HG03354 (cell line): ENCODE measurements around the gene RIT1.
A peak's percentile ranks its signal among the peaks of the same experiment; 100 is the strongest.

Experiments
- ATAC-seq: cut with Tn5 transposase; IDR thresholded peaks from one replicate; pipeline ENCODE4 v1.9.1; 2021; ENCODE audit warnings: mild to moderate bottlenecking; ENCODE audit not compliant: unreplicated experiment, poor library complexity, severe bottlenecking

The RIT1 gene, protein sequence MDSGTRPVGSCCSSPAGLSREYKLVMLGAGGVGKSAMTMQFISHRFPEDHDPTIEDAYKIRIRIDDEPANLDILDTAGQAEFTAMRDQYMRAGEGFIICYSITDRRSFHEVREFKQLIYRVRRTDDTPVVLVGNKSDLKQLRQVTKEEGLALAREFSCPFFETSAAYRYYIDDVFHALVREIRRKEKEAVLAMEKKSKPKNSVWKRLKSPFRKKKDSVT

DNA sequence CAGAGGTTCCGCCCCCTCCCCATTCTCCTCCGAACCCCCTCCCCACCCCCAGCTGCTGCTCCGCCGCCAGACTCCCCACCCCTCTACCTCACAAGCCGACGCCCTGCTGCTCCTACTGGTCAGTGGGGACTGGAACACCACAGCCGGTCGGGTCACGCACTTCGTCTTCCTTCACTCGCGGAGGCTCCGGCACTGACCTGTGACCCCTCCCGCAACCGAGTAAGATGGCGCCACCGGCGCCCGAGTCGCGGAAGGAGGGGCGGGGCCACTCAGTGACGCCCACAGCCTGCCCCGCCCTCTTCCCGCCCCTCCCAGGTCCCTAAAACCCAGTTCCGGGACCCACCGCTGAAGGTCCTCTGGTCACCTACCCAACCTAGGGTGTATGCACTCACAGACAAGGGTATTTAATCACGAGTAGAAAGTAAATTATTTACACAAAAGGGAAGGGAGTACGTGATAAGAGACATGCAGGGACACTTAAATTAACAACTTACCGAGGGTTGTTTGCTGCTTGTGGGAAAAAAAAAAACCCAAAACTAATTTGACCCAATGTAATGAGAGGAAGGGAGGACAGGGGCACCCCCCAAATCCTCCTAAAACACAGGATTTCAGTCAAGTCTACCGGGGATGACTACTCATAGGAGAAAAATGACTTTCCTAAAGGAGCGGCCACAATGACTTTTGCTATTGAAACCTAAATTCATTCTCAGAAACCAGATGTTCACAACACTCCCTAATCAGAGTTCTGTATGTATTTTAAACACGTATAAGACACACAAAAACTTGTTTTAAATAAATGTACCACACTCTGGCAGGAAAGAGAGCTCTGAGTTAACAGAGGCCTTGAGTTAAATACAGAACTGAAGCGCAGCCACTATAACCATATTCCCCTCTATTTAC lies at the start of gene RIT1:
Gene RIT1 (minus strand): TSS at position 194 of the 900 bp plus-strand sequence. CDS start 588 bp downstream, outside the sequence.
- ATAC-seq, result peak; percentile 80

DNA sequence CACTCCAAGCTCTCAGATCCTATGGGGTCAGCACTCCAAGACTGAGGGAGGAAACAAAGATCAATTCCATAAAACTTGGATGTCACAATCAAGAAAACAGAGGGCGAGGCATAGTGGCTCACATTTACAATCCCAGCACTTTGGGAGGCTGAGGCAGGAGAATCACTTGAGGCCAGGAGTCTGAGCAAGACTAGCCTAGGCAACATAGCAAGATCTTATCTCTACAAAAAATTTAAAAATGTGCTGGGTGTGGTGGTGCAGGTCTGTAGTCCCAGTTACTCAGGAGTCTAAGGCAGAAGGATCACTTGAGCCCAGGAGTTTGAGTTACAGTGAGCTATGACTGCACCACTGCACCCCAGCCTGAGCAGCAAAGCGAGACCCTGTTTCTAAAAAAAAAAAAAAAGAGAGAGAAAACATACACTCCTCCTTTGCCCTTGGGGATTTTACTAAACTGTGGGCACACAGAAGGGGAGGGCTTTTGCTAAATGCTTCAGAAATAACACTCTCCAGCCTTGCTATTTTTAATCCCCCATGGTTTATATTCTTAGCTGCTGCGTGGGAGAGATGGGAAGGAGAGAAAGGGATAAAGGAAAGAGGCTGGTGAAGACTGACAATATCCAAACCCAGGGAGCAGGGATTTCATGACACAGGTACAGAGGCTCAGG lies 49.1 kb upstream of the RIT1 start:
- ATAC-seq, result no peak

DNA sequence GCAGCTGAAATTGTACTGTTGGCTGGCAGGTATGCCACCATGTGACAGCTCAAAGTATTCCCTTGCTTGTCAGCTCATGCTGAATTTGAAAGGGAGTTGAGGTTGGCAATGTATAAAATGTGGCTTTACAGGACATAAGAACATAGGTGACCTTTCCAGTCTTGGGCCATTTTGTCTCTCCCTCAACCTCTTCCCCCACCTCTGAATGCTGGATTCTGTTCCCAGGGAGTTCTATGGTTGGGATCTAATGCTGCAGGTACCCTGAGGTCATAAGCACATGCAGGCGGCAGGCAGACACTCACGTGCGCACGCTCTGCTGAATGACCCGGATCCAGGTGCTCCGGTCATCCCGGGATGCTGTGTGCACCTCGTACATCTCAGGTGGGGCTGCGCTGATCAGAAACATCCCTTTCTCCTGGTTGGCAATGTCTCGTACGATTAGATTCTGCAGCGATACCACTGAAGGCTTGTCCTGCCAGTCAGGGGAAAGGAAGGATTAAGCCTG lies 46.3 kb upstream of the RIT1 start:
- ATAC-seq, result no peak

DNA sequence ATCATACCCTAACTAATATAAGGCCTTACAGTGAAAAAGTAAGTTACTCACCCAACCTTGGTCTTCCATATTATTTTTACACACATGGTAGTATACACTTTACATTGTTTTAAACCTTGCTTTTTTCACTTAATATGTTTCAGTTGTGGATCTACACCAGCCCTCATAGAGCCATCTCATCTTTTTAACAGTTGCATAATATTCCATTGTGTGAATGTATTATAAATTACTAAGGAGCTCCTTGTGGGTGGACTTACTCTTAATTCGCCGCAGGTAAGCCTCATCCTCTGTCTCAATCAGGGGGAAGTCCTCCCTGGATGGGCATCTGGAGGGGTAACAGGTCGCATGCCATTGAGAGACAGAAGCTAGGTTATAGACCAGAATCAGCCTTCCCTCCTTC lies 43.5 kb upstream of the RIT1 start:
- no peak for ATAC-seq

DNA sequence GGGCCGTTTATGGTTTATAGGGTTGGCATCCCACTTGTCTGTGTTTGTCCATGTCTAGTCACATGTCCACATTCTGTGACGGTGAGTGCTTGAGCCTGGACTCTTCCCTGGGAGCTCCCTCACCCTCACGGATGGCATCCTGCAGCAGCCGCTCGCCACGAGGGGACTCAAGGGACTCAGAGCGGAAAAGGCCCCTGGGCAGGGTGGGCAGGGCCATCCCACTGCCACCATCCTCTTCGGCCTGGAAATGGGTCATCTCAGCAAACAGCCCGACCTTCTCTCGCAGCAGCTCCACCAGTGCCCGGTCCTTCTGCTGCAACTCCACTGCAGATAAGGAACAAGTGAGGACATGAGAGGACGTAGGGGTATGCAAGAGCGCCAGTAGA lies 41.3 kb upstream of the RIT1 start:
- ATAC-seq, result no peak

DNA sequence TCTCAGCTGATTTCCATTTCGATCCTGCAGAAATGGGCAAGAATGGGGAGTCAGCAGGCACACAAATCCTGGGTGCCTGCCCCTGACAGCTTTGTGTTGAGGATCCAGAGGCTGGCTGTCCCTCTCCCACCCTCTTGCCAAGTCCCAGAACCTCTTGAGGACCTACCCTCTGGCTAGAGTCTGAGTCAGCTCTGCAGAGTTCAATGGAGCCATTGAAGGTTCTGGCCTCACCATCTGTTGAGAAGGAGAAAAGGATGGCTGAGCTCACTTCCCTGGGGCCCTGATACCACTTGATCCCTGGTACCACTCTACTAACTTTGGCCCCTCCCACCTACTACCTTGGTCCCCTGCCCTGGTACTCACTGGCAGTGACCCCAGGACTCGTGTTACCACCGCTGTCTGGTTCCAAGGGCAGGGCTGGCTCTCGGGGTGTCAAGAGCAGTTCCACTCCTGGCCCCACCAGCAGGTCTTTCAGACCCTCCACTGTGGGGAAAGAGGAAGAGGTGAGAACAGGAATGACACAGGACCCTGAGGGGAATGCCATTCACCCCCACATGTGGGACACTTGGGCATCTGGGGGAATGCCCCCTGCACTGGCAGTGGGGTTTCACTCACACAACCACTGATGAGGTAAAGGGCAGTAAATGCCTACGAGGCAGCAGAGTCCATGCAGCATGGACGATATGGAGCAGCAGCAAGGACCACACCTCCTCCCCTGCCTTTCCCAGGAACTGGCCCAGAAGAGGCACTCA lies 40.8 kb upstream of the RIT1 start:
- ATAC-seq, result no peak

DNA sequence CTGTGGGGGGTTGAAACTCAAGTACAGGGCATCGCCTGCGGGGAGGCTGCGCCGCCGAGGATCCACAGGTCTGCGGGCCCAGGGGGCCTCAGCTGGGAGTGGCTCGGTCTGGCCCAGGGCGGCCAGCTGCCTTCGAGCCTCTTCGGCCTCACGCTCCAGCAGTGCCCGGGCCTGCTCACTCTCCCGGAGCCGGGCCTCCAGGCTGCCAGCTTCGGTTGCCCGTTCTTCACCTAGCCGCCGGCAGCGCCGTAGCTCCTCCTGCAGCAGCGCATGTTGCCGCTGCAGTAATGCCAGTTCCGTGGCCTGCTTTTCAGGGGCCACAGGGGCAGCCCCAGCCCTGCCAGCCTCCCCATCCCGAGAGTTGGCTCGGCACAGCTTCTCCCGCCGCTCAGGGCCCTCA lies 39.7 kb upstream of the RIT1 start:
- ATAC-seq, result no peak

DNA sequence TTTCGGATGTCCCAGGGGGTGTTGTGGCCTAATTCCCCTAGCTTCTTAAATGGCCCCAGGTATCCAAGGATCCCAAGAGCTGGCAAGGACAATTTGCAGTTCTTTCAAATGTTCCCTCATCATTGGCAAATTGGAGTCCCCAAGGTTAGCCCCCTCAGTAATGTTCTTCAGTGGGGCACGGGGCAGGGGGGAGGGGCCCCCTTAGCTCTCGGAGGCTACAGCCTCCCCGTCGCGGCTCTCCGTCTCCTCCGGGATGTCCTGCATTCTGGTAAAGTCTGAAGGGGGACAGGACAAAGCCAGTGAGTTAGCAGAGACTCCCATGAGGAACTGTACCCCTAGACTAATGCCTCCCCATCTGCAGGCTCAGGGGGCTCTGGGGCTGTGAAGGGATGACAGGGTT lies 36.6 kb upstream of the RIT1 start:
- no peak for ATAC-seq

DNA sequence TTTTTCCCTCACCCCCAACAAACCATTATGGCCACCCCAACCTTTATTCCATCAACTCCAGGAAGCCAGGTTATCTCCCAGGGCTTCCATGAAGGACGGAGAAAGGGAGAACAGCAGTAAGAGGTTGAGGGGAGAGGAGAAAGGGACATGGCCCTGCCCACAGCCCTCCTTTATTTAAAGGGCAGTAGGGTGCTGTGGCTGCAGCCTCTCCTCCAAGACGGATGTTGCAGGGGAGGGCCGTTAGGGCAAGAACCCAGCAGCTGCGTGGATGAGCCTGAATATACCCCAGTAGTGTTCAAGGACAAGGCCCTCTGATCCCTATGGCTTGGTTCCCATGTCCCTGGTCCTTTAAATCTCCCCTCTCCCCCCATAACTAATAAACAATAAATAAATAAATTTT lies 36.1 kb upstream of the RIT1 start:
- ATAC-seq, result no peak

DNA sequence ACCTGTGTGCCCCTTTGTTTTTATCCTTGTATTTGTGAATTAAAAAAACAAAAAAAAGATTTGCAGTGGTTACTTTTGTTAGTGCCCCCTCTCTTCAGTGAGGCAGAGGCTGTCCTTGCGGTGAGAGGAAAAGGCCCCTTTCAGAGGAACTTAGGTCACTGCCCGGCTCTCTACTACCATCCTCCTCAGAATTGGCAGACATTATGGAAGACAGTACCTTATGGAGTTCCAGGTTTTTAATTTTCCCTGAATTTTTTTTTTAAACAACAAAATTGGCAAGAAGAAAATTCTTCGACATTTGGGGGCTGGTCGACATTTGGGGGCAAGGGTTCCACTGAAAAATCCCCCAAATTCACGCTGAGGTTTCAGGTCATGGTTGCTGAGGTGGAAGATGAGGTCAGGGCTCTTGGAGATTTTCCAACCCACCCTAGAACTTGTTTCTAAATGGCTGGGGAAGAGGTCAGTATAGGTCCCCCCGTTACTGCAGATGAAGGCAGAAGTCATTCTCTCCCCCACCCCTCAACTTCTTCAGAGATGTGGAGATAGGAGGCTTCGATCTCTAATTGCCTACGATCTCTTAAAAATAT lies 35.6 kb upstream of the RIT1 start:
- peak; percentile 9 for ATAC-seq

DNA sequence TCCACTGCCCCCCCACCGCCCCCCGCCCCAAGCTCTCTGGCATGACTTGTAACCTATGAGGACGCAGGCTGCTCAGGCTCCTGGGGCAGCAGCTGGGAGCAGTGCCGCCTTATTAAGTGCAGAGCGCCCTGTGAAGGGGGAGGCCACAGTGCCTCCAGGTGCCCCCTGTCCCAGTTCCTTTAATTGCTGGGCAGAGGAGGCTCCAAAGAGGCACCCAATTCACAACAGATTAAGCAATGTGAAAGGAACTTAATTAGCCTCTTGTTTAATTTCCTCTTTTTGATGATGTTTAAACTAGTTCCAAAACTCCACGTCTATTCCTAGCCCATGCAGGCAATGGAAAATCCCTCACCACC lies 33.3 kb upstream of the RIT1 start:
- ATAC-seq, result no peak

DNA sequence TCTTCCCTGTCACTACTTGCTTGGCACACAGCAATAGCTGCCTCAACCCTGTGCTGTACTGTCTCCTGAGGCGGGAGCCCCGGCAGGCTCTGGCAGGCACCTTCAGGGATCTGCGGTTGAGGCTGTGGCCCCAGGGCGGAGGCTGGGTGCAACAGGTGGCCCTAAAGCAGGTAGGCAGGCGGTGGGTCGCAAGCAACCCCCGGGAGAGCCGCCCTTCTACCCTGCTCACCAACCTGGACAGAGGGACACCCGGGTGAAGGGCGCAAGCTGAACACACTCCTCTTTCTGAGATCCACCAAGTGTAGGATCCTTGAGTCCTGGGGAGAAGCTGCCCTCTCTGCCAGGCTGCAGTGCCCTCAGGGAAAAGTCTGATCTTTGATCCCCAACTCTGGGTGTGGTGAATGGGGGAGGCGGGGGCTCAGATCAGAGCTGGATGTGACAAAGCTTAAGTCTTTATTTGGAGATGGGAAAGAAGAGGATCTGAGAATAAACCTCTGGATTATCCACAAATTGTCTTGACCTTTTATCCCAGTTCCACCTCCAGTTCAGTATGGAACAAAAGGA lies 31.5 kb upstream of the RIT1 start:
- ATAC-seq, result no peak

DNA sequence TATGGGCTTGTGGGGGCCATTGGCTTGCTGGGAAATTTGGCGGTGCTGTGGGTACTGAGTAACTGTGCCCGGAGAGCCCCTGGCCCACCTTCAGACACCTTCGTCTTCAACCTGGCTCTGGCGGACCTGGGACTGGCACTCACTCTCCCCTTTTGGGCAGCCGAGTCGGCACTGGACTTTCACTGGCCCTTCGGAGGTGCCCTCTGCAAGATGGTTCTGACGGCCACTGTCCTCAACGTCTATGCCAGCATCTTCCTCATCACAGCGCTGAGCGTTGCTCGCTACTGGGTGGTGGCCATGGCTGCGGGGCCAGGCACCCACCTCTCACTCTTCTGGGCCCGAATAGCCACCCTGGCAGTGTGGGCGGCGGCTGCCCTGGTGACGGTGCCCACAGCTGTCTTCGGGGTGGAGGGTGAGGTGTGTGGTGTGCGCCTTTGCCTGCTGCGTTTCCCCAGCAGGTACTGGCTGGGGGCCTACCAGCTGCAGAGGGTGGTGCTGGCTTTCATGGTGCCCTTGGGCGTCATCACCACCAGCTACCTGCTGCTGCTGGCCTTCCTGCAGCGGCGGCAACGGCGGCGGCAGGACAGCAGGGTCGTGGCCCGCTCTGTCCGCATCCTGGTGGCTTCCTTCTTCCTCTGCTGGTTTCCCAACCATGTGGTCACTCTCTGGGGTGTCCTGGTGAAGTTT lies 30.8 kb upstream of the RIT1 start:
- no peak for ATAC-seq

DNA sequence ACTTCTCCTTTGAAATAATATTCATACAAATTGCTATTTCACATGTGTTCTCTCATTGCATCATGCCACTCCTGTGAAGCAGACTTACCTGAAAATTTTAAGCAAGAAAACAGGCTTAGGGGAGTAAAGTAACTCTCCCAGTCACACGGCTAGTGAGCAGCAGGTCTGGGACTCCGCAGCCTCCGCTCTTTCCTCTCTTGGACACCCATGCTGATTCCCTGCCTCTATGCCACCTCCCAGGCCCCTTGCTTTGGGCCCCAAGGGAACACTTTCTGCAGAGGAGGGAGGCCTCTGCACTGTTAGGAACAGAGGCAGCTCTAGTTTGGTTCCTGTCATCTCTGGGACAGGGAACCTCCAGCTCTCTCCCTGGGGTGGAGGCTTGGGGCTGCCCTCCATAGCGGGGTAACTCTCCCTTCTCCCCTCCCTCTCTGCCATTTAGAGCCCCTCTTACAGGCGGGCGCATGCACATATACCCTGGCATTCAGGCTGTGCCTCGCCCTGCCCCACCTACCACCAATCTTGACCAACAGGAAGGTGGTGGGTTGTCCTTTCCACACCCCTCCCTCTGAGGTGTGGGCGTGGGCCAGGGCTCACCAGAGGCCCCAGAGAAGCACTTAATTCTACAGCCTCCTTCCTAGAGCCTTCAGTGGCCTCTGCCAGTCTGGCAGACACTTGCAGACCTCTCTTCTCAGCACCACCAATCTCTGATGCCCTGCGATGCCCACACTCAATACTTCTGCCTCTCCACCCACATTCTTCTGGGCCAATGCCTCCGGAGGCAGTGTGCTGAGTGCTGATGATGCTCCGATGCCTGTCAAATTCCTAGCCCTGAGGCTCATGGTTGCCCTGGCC lies 30.1 kb upstream of the RIT1 start, which contains the start of gene RXFP4:
Gene RXFP4 (plus strand): TSS at position 646 of the 852 bp plus-strand sequence. CDS start 72 bp downstream, at position 718.
- ATAC-seq, result no peak

DNA sequence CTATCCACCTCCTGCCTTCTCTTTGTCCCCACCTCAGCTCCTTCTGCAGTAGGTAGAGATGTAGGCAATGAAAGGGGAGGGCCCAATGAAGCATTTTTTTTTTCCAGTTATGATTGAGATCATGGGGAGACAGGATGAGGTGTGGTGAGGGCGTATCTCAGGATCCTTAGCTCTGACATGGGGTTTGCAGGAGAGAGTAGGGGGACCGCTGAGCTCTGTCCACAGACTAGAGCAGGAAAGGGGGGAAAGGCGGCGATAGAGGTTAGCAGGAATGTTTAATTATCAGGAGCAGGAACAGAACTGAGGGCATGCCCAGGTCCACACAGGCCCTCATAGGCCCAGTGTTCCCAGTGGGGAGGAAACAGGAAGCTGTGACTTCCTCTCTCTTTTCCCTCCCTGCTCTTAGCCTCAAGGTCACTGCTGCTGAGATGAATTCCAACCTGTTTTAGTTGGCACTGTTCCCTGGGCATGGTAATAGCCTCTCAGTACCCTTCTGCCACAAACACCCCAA lies 29.4 kb upstream of the RIT1 start:
- no peak for ATAC-seq

DNA sequence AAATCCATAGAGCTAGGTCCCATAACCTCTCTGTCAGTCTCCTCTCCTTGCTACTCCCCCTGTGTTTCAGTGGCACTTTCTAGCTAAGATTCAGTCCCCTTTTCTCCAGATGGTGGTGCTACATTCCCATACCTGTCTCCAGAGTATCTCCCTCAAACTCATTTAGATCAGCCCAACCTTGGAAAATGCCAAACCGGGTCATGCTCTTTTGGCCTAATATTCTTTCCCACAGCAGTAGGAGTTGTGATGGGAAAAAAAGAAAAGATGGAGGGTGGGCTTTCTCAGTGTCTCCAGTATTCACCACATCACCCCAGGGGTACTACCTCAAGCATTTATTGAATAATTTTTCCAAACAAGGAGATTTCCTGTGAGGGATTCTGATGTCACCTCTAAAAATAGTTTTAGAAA lies 27.1 kb upstream of the RIT1 start:
- no peak for ATAC-seq

DNA sequence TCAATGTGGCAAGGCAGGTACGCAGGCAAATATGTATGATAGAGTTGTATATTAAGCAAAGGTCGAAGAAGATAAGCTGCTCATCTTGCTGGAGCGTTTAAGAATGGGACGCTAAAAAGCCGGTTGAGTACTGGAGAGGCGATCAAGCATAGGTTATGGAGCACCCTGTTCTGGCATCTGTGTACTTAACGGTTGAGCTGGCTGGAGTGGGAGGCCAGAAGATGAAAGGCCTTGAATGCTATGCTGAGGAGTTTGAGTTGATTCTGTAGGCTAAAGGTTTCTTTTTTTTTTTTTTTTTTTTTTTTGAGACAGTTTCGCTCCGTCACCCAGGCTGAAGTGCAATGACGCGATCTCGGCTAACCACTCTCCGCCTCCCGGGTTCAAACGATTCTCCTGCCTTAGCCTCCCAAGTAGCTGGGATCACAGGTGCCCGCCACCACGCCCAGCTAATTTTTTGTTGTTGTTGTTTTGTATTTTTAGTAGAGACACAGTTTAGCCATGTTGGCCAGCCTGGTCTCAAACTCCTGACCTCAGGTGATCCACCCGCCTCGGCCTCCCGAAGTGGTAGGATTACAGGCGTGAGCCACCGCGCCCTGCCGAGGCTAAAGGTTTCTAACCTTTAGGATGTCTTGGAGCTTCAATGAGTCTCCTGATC lies 23.9 kb upstream of the RIT1 start:
- no peak for ATAC-seq
